ENCODE results near the gene GALNTL6. TPM values are rescaled to one million over a fixed set of nuclear protein-coding genes. Genes with fewer than 3 reads are reported as not detected.

Gene GALNTL6
- total and polyA plus RNA-seq, 9 of the 15 experiments (the other 6 are each of a cell fraction or from before 2014, with no cell fraction given) = 0.18 to 0.50 (median 0.29) TPM

DNA sequence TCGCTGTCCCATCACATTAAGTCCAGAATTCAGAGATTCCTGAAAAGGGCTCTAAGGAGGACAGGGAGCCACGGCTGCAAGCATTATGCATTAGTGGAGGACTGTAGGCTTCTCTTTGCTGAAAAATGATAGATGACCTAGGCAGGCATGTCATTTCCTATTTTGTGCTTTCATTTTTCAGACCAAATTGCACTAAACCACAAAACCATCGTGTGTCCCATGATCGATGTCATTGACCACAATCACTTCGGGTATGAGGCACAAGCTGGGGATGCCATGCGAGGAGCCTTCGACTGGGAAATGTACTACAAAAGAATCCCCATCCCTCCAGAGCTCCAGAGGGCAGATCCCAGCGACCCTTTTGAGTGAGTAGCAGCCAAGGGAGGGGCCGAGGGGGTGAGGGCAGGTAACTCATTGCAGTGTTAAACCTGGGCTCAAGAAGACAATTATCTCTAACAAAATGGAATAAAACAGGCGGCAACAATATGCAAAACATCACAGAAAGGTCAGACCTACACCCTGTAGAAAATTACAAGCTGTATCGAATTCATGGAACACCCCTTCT is 1000.2 kb downstream of the GALNTL6 start (continued):
- TF ChIP-seq, protein P1, sequence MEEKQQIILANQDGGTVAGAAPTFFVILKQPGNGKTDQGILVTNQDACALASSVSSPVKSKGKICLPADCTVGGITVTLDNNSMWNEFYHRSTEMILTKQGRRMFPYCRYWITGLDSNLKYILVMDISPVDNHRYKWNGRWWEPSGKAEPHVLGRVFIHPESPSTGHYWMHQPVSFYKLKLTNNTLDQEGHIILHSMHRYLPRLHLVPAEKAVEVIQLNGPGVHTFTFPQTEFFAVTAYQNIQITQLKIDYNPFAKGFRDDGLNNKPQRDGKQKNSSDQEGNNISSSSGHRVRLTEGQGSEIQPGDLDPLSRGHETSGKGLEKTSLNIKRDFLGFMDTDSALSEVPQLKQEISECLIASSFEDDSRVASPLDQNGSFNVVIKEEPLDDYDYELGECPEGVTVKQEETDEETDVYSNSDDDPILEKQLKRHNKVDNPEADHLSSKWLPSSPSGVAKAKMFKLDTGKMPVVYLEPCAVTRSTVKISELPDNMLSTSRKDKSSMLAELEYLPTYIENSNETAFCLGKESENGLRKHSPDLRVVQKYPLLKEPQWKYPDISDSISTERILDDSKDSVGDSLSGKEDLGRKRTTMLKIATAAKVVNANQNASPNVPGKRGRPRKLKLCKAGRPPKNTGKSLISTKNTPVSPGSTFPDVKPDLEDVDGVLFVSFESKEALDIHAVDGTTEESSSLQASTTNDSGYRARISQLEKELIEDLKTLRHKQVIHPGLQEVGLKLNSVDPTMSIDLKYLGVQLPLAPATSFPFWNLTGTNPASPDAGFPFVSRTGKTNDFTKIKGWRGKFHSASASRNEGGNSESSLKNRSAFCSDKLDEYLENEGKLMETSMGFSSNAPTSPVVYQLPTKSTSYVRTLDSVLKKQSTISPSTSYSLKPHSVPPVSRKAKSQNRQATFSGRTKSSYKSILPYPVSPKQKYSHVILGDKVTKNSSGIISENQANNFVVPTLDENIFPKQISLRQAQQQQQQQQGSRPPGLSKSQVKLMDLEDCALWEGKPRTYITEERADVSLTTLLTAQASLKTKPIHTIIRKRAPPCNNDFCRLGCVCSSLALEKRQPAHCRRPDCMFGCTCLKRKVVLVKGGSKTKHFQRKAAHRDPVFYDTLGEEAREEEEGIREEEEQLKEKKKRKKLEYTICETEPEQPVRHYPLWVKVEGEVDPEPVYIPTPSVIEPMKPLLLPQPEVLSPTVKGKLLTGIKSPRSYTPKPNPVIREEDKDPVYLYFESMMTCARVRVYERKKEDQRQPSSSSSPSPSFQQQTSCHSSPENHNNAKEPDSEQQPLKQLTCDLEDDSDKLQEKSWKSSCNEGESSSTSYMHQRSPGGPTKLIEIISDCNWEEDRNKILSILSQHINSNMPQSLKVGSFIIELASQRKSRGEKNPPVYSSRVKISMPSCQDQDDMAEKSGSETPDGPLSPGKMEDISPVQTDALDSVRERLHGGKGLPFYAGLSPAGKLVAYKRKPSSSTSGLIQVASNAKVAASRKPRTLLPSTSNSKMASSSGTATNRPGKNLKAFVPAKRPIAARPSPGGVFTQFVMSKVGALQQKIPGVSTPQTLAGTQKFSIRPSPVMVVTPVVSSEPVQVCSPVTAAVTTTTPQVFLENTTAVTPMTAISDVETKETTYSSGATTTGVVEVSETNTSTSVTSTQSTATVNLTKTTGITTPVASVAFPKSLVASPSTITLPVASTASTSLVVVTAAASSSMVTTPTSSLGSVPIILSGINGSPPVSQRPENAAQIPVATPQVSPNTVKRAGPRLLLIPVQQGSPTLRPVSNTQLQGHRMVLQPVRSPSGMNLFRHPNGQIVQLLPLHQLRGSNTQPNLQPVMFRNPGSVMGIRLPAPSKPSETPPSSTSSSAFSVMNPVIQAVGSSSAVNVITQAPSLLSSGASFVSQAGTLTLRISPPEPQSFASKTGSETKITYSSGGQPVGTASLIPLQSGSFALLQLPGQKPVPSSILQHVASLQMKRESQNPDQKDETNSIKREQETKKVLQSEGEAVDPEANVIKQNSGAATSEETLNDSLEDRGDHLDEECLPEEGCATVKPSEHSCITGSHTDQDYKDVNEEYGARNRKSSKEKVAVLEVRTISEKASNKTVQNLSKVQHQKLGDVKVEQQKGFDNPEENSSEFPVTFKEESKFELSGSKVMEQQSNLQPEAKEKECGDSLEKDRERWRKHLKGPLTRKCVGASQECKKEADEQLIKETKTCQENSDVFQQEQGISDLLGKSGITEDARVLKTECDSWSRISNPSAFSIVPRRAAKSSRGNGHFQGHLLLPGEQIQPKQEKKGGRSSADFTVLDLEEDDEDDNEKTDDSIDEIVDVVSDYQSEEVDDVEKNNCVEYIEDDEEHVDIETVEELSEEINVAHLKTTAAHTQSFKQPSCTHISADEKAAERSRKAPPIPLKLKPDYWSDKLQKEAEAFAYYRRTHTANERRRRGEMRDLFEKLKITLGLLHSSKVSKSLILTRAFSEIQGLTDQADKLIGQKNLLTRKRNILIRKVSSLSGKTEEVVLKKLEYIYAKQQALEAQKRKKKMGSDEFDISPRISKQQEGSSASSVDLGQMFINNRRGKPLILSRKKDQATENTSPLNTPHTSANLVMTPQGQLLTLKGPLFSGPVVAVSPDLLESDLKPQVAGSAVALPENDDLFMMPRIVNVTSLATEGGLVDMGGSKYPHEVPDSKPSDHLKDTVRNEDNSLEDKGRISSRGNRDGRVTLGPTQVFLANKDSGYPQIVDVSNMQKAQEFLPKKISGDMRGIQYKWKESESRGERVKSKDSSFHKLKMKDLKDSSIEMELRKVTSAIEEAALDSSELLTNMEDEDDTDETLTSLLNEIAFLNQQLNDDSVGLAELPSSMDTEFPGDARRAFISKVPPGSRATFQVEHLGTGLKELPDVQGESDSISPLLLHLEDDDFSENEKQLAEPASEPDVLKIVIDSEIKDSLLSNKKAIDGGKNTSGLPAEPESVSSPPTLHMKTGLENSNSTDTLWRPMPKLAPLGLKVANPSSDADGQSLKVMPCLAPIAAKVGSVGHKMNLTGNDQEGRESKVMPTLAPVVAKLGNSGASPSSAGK (IDR thresholded peaks at IDR 0.05) = no peak
- TF ChIP-seq ZNF282 (CRISPR knock-in tag; IDR thresholded peaks at IDR 0.05) (no peak), RFX5 (IDR thresholded peaks at IDR 0.05; ENCODE audit: low read depth, low read length) (no peak), RBM34 (IDR thresholded peaks at IDR 0.05; ENCODE audit: borderline replicate concordance, insufficient read depth, low read length) (no peak), RBM25 (IDR thresholded peaks at IDR 0.05; ENCODE audit: low read depth, low read length, severe bottlenecking) (no peak), MEIS2 (IDR thresholded peaks at IDR 0.05; ENCODE audit: partially characterized antibody) (no peak), EWSR1 (IDR thresholded peaks at IDR 0.05; ENCODE audit: borderline replicate concordance, low read depth, partially characterized antibody) (no peak)
- TF ChIP-seq, protein P2, sequence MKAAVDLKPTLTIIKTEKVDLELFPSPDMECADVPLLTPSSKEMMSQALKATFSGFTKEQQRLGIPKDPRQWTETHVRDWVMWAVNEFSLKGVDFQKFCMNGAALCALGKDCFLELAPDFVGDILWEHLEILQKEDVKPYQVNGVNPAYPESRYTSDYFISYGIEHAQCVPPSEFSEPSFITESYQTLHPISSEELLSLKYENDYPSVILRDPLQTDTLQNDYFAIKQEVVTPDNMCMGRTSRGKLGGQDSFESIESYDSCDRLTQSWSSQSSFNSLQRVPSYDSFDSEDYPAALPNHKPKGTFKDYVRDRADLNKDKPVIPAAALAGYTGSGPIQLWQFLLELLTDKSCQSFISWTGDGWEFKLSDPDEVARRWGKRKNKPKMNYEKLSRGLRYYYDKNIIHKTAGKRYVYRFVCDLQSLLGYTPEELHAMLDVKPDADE (conservative IDR thresholded peaks at IDR 0.05; ENCODE audit: control insufficient read depth, low read depth, low read length) = no peak

Data from K562 (cell line).